Uterus (tissue), 4 donors: ENCODE data around the gene CTXN1. TPM values are rescaled to one million over a fixed set of nuclear protein-coding genes. Genes with fewer than 3 reads are reported as not detected.
A peak's percentile ranks its signal among the peaks of the same experiment; 100 is the strongest.

Experiments used
- DNase-seq, 2 donors: peaks; one replicate each; pipeline ENCODE4 v3.0.0-alpha.2; 2019 to 2020
- H3K27ac ChIP-seq, 2 donors: fragments of 200-600 bp; sonication (generic); 1 replicate in 1 of 2; 2 replicates in 1 of 2; pipeline ENCODE4 v1.5.1; 2016 to 2018
- H3K27me3 ChIP-seq, 2 donors: fragments of 200-600 bp; sonication (generic); one replicate each; pipeline ENCODE4 v1.5.1; 2018 to 2019; ENCODE audit warnings: control low read depth in 1 of 2
- H3K36me3 ChIP-seq, 2 donors: fragments of 200-600 bp; sonication (generic); one replicate each; pipeline ENCODE4 v1.5.1; 2019; ENCODE audit warnings: control low read depth in 1 of 2
- H3K4me1 ChIP-seq, 2 donors: fragments of 200-600 bp; sonication (generic); one replicate each; pipeline ENCODE4 v1.5.1; 2018 to 2019; ENCODE audit warnings: control low read depth in 1 of 2
- H3K4me3 ChIP-seq, 2 donors: fragments of 200-600 bp; sonication (generic); 1 replicate in 1 of 2; 2 replicates in 1 of 2; pipeline ENCODE4 v1.5.1; 2018 to 2019; ENCODE audit warnings: mild to moderate bottlenecking in 1 of 2
- H3K9me3 ChIP-seq, 2 donors: fragments of 200-600 bp; sonication (generic); one replicate each; pipeline ENCODE4 v1.5.1; 2019; ENCODE audit warnings: control low read depth in 1 of 2
- POLR2A ChIP-seq, 2 donors: fragments of 450-650 bp; IDR thresholded peaks; one replicate each; pipeline ENCODE4 v1.6.1; 2016; ENCODE audit warnings: antibody characterized with exemption in 2 of 2, mild to moderate bottlenecking in 1 of 2, moderate library complexity in 1 of 2
- intact Hi-C: fragments of 100-400 bp; cut with DNase I; formaldehyde crosslinking; loops from one replicate; pipeline ENCODE4 v1.15.1; 2023; ENCODE audit warnings: low total_unique reads
- total RNA-seq, 4 donors: library from RNA; depleted of rRNA in 3 of 4; stranded (reverse); fragments of >200 nt in 3 of 4; gene quantifications; one replicate each; pipeline versions ENCODE4 v1.1.0 to v1.2.4, GENCODE V29; 2014 to 2023
- TF ChIP-seq, protein P1 (sequence below), 4 experiments: fragments of 200-600 bp in 2 of 4; fragments of 450-650 bp in 2 of 4; sonication (generic) in 2 of 4; IDR thresholded peaks; one replicate each; pipeline ENCODE4 v1.5.1; 2016 to 2019; ENCODE audit warnings: antibody characterized with exemption in 4 of 4, mild to moderate bottlenecking in 2 of 4, moderate library complexity in 1 of 4
- donor health status: DM: yes; HTN: yes; CAD: no.

CTXN1 gene
- total RNA-seq, 4 donors from 2014 or later = 7.2 to 47.1 (median 14.9) TPM; not detected in 1

DNA sequence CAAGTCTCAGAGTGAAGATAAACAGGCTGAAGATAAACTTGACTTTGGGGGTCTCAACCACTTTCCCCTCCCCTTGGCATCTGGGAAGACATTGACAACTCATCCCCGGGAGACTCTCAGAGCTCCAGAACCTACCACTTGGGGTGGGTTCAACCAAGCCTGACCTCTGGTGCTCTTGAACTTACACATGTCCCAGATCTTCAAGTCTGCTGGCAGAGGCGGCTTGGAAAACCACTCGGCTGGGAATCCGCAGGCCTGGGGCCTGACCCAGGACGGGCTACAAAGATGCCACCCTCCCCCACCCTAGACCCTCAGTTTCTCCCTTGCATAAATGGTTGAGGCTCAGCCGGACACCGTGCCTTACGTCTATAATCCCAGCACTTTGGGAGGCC, 37.1 kb downstream of the CTXN1 start:
- no peak for DNase-seq
- TF ChIP-seq, protein P1, sequence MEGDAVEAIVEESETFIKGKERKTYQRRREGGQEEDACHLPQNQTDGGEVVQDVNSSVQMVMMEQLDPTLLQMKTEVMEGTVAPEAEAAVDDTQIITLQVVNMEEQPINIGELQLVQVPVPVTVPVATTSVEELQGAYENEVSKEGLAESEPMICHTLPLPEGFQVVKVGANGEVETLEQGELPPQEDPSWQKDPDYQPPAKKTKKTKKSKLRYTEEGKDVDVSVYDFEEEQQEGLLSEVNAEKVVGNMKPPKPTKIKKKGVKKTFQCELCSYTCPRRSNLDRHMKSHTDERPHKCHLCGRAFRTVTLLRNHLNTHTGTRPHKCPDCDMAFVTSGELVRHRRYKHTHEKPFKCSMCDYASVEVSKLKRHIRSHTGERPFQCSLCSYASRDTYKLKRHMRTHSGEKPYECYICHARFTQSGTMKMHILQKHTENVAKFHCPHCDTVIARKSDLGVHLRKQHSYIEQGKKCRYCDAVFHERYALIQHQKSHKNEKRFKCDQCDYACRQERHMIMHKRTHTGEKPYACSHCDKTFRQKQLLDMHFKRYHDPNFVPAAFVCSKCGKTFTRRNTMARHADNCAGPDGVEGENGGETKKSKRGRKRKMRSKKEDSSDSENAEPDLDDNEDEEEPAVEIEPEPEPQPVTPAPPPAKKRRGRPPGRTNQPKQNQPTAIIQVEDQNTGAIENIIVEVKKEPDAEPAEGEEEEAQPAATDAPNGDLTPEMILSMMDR (IDR thresholded peaks at IDR 0.05) = no peak
- no peak for TF ChIP-seq POLR2A (IDR thresholded peaks at IDR 0.05)
- no peaks in the 10 kb centered on the region for H3K27me3 ChIP-seq
- H3K36me3 ChIP-seq = no peaks in the 10 kb centered on the region
- no peaks in the 10 kb centered on the region for H3K4me1 ChIP-seq
- intact Hi-C loops = no loop called here
- H3K9me3 ChIP-seq = no peaks in the 10 kb centered on the region
- no peak overlapping the region for H3K27ac ChIP-seq
- H3K4me3 ChIP-seq = no peak overlapping the region

DNA sequence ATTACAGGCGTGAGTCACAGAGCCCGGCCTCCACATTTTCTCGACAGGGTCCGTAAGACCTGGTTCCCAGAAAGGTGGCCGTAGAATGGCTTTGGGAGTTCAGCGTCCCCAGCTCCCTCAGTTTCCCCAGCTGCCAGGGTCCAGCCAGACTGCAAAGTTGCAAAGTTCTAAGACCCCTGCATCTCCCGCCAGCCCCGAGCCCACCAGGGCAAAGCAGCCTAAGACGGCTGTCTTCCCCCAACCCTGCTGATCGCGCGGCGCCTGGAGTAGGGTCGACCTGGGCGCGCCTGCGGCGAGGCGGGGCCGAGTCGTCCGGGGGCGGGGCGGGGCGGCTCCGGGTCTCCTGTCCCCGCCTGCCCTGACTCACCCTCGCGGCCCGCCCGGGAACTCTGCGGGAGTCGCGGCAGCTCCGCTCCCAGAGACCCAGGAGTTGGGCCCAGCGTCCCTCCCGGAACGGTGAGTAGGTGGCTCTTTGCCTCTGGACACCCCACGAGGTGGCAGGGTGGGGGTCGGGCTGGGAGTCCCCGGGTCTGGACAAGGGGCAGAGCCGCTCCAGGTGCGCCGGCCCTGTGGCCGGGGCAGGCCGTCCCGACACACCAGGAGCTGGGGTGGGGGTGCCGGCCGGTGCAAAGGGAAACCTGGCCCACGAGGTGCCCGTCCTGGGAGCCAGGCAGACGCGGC, 37.6 kb downstream of the CTXN1 start, which contains the start of gene LRRC8E:
Gene LRRC8E, plus strand, starts transcription at position 366 of the 681 bp plus-strand sequence. CDS start 7,094 bp downstream, outside the sequence.
- no peak within 1 kb of the TSS for H3K4me3 ChIP-seq
- no peaks in the 10 kb centered on the region for H3K27me3 ChIP-seq

DNA sequence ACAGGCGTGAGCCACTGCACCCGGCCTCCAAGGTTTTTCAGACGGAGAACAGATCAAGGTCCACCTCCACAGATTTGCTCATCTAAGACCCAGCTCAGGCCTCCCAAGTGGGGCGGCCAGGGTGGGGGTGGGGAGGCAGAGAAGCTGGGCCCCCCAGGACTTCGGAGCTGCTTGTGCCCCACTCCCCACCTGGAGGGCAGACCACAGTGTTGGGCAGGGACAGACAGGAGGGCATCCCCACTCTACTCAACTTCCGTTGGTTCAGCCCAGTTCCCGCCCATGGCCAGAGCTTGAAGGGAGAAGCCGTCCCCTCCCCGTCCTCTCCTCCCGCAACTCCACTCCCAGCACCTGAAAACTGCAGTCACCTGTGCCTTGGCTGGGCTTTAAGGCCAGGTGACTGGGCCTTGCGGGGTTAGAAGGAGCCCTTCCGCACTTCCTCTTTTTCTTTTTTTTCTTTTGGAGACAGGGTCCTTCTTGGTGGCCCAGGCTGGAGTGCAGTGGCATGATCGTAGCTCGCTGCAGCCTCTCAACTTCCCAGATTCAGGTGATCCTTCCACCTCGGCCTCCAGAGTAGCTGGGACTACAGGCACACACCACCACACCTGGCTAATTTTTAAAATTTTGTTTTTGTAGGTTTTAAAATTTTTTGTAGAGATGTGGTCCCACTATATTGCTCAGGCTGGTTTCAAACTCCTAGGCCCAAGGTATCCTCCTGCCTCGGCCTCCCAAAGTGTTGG, 38.4 kb downstream of the CTXN1 start:
- TF ChIP-seq POLR2A (IDR thresholded peaks at IDR 0.05) = no peak
- TF ChIP-seq, protein P1 (IDR thresholded peaks at IDR 0.05) = no peak
- no peak for DNase-seq
- Histone ChIP-seq H3K27ac (no peak overlapping the region), H3K4me1 (no peaks in the 10 kb centered on the region), H3K27me3 (no peaks in the 10 kb centered on the region), H3K4me3 (no peak overlapping the region), H3K9me3 (no peaks in the 10 kb centered on the region), H3K36me3 (no peaks in the 10 kb centered on the region)
- intact Hi-C loops = no loop called here

More for the DNA sequence above, 37.6 kb downstream of the CTXN1 start, which contains the start of gene LRRC8E:
- Histone ChIP-seq H3K36me3 (no peaks in the 10 kb centered on the region), H3K4me1 (no peaks in the 10 kb centered on the region), H3K27ac (no peak within 1 kb of the TSS), H3K9me3 (no peaks in the 10 kb centered on the region)
- peak in 1 of 2 donors; percentile 15 for TF ChIP-seq POLR2A (IDR thresholded peaks at IDR 0.05)
- TF ChIP-seq, protein P1 (IDR thresholded peaks at IDR 0.05) = no peak
- intact Hi-C loops = no loop called here
- DNase-seq = no peak

DNA sequence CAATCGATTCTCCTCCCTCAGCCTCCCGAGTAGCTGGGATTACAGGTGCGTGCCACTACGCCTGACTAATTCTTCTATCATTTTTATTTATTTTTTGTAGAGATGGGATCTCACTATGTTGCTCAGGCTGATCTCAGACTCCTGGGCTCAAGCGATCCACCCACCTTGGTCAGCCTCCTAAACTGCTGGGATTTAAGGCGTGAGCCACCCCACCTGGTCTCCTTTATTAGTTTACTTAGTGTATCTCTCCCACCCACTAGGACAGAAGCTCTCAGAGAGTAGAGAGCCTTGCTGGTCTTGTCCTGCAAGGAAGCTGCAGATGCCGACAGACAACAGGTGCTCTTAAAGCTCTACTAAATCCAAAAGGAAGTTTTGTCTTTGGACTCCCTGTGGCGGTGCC, 40.1 kb downstream of the CTXN1 start:
- no peak overlapping the region for H3K4me3 ChIP-seq
- DNase-seq = no peak
- TF ChIP-seq POLR2A (IDR thresholded peaks at IDR 0.05) = no peak
- TF ChIP-seq, protein P1 (IDR thresholded peaks at IDR 0.05) = no peak
- no peaks in the 10 kb centered on the region for H3K4me1 ChIP-seq
- H3K9me3 ChIP-seq = no peaks in the 10 kb centered on the region
- no peaks in the 10 kb centered on the region for H3K27me3 ChIP-seq
- no peak overlapping the region for H3K27ac ChIP-seq
- intact Hi-C loops = no loop called here
- H3K36me3 ChIP-seq = no peaks in the 10 kb centered on the region
